Prostate gland (tissue), 2 donors: ENCODE measurements around the gene EPYC.

Experiments
- CTCF ChIP-seq, 4 experiments: fragments of 200-600 bp in 2 of 4; fragments of 450-650 bp in 2 of 4; sonication (generic) in 2 of 4; IDR thresholded peaks; 1 replicate in 3 of 4; 2 replicates in 1 of 4; pipeline ENCODE4 v1.5.1; 2016 to 2019; ENCODE audit warnings: antibody characterized with exemption in 4 of 4, mild to moderate bottlenecking in 2 of 4, moderate library complexity in 2 of 4
- POLR2A ChIP-seq: fragments of 450-650 bp; IDR thresholded peaks from one replicate; pipeline ENCODE4 v1.6.1; 2016; ENCODE audit warnings: antibody characterized with exemption, mild to moderate bottlenecking
- POLR2AphosphoS5 ChIP-seq: sonication (generic); formaldehyde crosslinking; IDR thresholded peaks from one replicate; pipeline ENCODE4 v1.6.1; 2017; ENCODE audit warnings: antibody characterized with exemption

GRCh38 chr12:90991952-90992465 lies 12.8 kb downstream of the EPYC start:
- TF ChIP-seq POLR2AphosphoS5 (no peak), CTCF (IDR thresholded peaks at IDR 0.05) (no peak), POLR2A (no peak)
